PC-9 (cell line): Measurements from ENCODE around the gene RBMS1.

ENCODE experiments used
- CTCF ChIP-seq: fragments of 200-600 bp; sonication (generic); conservative IDR thresholded peaks from 2 replicates; pipeline ENCODE4 v1.6.1; 2017; ENCODE audit warnings: mixed run types, antibody characterized with exemption, mild to moderate bottlenecking, moderate library complexity
- EZH2 ChIP-seq: fragments of 200-600 bp; sonication (generic); IDR thresholded peaks from 2 replicates; pipeline ENCODE4 v1.8.0; 2017; ENCODE audit warnings: antibody characterized with exemption, low read depth

GRCh38 chr2:160306985-160307384 lies 186.6 kb downstream of the RBMS1 start:
- TF ChIP-seq CTCF (no peak), EZH2 (no peak)
